Neural cell (in vitro differentiated cells): ENCODE measurements around the gene PHACTR3. TPM values are rescaled to one million over a fixed set of nuclear protein-coding genes. Genes with fewer than 3 reads are reported as not detected.

Experiments
- H2AFZ ChIP-seq: fragments of 200-600, 300-800 bp; sonication (generic), shearing (Covaris generic); 2 replicates; pipeline ENCODE4 v1.6.0; 2014; ENCODE audit warnings: low read depth, mild to moderate bottlenecking, antibody characterized with exemption, low read length, moderate library complexity
- H3F3A ChIP-seq: fragments of 200-600 bp; shearing (Covaris generic); 2 replicates; pipeline ENCODE4 v1.6.1; 2016; ENCODE audit warnings: mild to moderate bottlenecking, moderate library complexity, mixed read lengths, antibody characterized with exemption, low read length; ENCODE audit not compliant: insufficient read depth, poor library complexity, severe bottlenecking
- H3K27ac ChIP-seq: fragments of 200-600, 300-800 bp; sonication (generic), shearing (Covaris generic); 2 replicates; pipeline ENCODE4 v1.5.1; 2014; ENCODE audit warnings: mild to moderate bottlenecking, low read length, moderate library complexity
- H3K27me3 ChIP-seq: fragments of 300-800, 200-600 bp; sonication (generic), shearing (Covaris generic); 2 replicates; pipeline ENCODE4 v1.6.0; 2014; ENCODE audit warnings: mild to moderate bottlenecking, low read depth, low read length, moderate library complexity; ENCODE audit not compliant: insufficient read depth
- H3K36me3 ChIP-seq: fragments of 300-800, 200-600 bp; sonication (generic), shearing (Covaris generic); 2 replicates; pipeline ENCODE4 v1.5.1; 2014; ENCODE audit warnings: mild to moderate bottlenecking, antibody characterized with exemption, low read length, moderate library complexity; ENCODE audit not compliant: insufficient read depth
- H3K4me2 ChIP-seq: fragments of 300-800, 200-600 bp; sonication (generic), shearing (Covaris generic); 2 replicates; pipeline ENCODE4 v1.6.0; 2014; ENCODE audit warnings: mild to moderate bottlenecking, low read length
- H3K4me3 ChIP-seq: fragments of 300-800, 200-600 bp; sonication (generic), shearing (Covaris generic); 2 replicates; pipeline ENCODE4 v1.5.1; 2014; ENCODE audit warnings: mild to moderate bottlenecking, low read length, moderate library complexity
- H3K79me2 ChIP-seq: fragments of 200-600 bp; shearing (Covaris generic); replicated peaks from 2 replicates; pipeline ENCODE4 v1.6.0; 2014; ENCODE audit warnings: mild to moderate bottlenecking, low read length, moderate library complexity; ENCODE audit not compliant: insufficient read depth
- H3K9ac ChIP-seq: fragments of 300-800, 200-600 bp; sonication (generic), shearing (Covaris generic); 2 replicates; pipeline ENCODE4 v1.6.1; 2016; ENCODE audit warnings: mild to moderate bottlenecking, low read length, mixed read lengths
- H3K9me2 ChIP-seq: fragments of 200-600 bp; shearing (Covaris generic); 2 replicates; pipeline ENCODE4 v1.6.1; 2016; ENCODE audit warnings: mild to moderate bottlenecking, low read length, mixed read lengths; ENCODE audit not compliant: insufficient read depth
- H3K9me3 ChIP-seq: fragments of 200-600, 300-800 bp; sonication (generic), shearing (Covaris generic); 2 replicates; pipeline ENCODE4 v1.6.1; 2016; ENCODE audit warnings: mild to moderate bottlenecking, mixed run types, low read length, moderate library complexity, mixed read lengths
- H4K20me1 ChIP-seq: fragments of 200-600 bp; shearing (Covaris generic); 2 replicates; pipeline ENCODE4 v1.6.1; 2016; ENCODE audit warnings: mild to moderate bottlenecking, mixed run types; ENCODE audit not compliant: insufficient read depth
- CTCF ChIP-seq: fragments of 450-650 bp; IDR thresholded peaks from 2 replicates; pipeline ENCODE4 v1.5.1; 2014; ENCODE audit warnings: antibody characterized with exemption, mild to moderate bottlenecking, moderate library complexity; ENCODE audit not compliant: poor library complexity, severe bottlenecking
- EP300 ChIP-seq: fragments of 450-650 bp; conservative IDR thresholded peaks from 2 replicates; pipeline ENCODE4 v1.6.1; 2014; ENCODE audit warnings: antibody characterized with exemption, mild to moderate bottlenecking, moderate library complexity; ENCODE audit not compliant: poor library complexity, severe bottlenecking
- EZH2 ChIP-seq: fragments of 200-600, 300-800 bp; shearing (Covaris generic), sonication (generic); IDR thresholded peaks from 2 replicates; pipeline ENCODE4 v1.6.1; 2014; ENCODE audit warnings: antibody characterized with exemption, low read length, borderline replicate concordance, mild to moderate bottlenecking; ENCODE audit not compliant: insufficient read depth, poor library complexity, severe bottlenecking
- MXI1 ChIP-seq: fragments of 450-650 bp; conservative IDR thresholded peaks from 2 replicates; pipeline ENCODE4 v1.6.1; 2014; ENCODE audit warnings: antibody characterized with exemption, mild to moderate bottlenecking; ENCODE audit not compliant: poor library complexity, severe bottlenecking
- POLR2AphosphoS5 ChIP-seq: IDR thresholded peaks from 2 replicates; pipeline ENCODE4 v1.6.1; 2012
- RAD21 ChIP-seq: fragments of 450-650 bp; conservative IDR thresholded peaks from 2 replicates; pipeline ENCODE4 v1.6.1; 2014; ENCODE audit warnings: antibody characterized with exemption, mild to moderate bottlenecking, moderate library complexity
- REST ChIP-seq: IDR thresholded peaks from 2 replicates; pipeline ENCODE4 v1.6.1; 2012; ENCODE audit warnings: borderline replicate concordance
- SMC3 ChIP-seq: fragments of 450-650 bp; conservative IDR thresholded peaks from 2 replicates; pipeline ENCODE4 v1.6.1; 2014; ENCODE audit warnings: antibody characterized with exemption, mild to moderate bottlenecking, moderate library complexity; ENCODE audit not compliant: poor library complexity
- TAF1 ChIP-seq: IDR thresholded peaks from 2 replicates; pipeline ENCODE4 v1.6.1; 2012; ENCODE audit warnings: low read depth
- polyA plus RNA-seq: library from polyadenylated mRNA; depleted of rRNA; stranded (reverse); fragments of >200 nt; gene quantifications from 2 replicates; pipeline ENCODE4 v1.2.3, GENCODE V29; 2014

Gene PHACTR3
- polyA plus RNA-seq, 1 donor from 2014 or later, result 1.3 TPM

GRCh38 chr20:59628171-59628570, 23.8 kb downstream of the PHACTR3 start:
- no peaks in the 10 kb centered on the region for H3F3A ChIP-seq
- no peak overlapping the region for H3K4me3 ChIP-seq
- H4K20me1 ChIP-seq, result no peaks in the 10 kb centered on the region
- no peak for TF ChIP-seq EP300
- TF ChIP-seq POLR2AphosphoS5, result no peak
- TF ChIP-seq MXI1, result no peak
- TF ChIP-seq SMC3, result no peak
- no peak for TF ChIP-seq EZH2
- TF ChIP-seq REST, result no peak
- TF ChIP-seq CTCF, result no peak
- TF ChIP-seq RAD21, result no peak
- no peak for TF ChIP-seq TAF1
- H3K4me2 ChIP-seq, result no peak overlapping the region
- no peak overlapping the region for H3K9ac ChIP-seq
- no peaks in the 10 kb centered on the region for H3K36me3 ChIP-seq
- no peaks in the 10 kb centered on the region for H3K27me3 ChIP-seq
- no peaks in the 10 kb centered on the region for H3K79me2 ChIP-seq
- H3K9me3 ChIP-seq, result no peaks in the 10 kb centered on the region
- no peaks in the 10 kb centered on the region for H3K9me2 ChIP-seq
- no peak overlapping the region for H2AFZ ChIP-seq
- no peak overlapping the region for H3K27ac ChIP-seq

GRCh38 chr20:59629141-59630045, 25.1 kb downstream of the PHACTR3 start:
- no peaks in the 10 kb centered on the region for H3K9me3 ChIP-seq
- no peak overlapping the region for H2AFZ ChIP-seq
- no peak overlapping the region for H3K9ac ChIP-seq
- H3K27me3 ChIP-seq, result no peaks in the 10 kb centered on the region
- H4K20me1 ChIP-seq, result no peaks in the 10 kb centered on the region
- H3K9me2 ChIP-seq, result no peaks in the 10 kb centered on the region
- TF ChIP-seq SMC3 (no peak), TAF1 (no peak), EP300 (no peak), MXI1 (no peak), CTCF (no peak), EZH2 (no peak), REST (no peak), RAD21 (no peak), POLR2AphosphoS5 (no peak)
- H3K4me2 ChIP-seq, result no peak overlapping the region
- H3K79me2 ChIP-seq, result no peaks in the 10 kb centered on the region
- no peak overlapping the region for H3K4me3 ChIP-seq
- H3K27ac ChIP-seq, result no peak overlapping the region
- H3K36me3 ChIP-seq, result no peaks in the 10 kb centered on the region
- no peaks in the 10 kb centered on the region for H3F3A ChIP-seq
